K562 (cell line): ENCODE measurements around the gene SUSD3. TPM values are rescaled to one million over a fixed set of nuclear protein-coding genes. Genes with fewer than 3 reads are reported as not detected.

Experiments
- ATAC-seq: fragments of 200-7000 bp; cut with Tn5 transposase; 3 replicates; pipeline ENCODE4 v1.9.1; 2020; ENCODE audit warnings: moderate library complexity
- BruUV-seq: library from RNA; stranded (reverse); fragments of 400-500 nt; replicated peaks from 2 replicates; lab custom pipeline; 2021; lab: Mats Ljungman, UMichigan
- CTCF ChIA-PET: fragments of 300-600 bp; formaldehyde crosslinking; extraction: SDS; loops from one replicate; lab custom pipeline; 2021; ENCODE audit warnings: low intra/inter-chr PET ratio; lab: Yijun Ruan, JAX
- POLR2A ChIA-PET: fragments of 300-600, 350-650 bp; sonication (Branson Sonifier 250); formaldehyde crosslinking; extraction: SDS; loops from one replicate; lab custom pipeline; 2021; ENCODE audit warnings: antibody characterized with exemption, inconsistent platforms; lab: Yijun Ruan, JAX
- DNase-seq, 4 experiments: peaks; one replicate each; pipeline versions ENCODE4 v3.0.0 to v3.0.0-alpha.2; 2011 to 2018; ENCODE audit warnings: low spot score in 3 of 4, mixed read lengths in 3 of 4; ENCODE audit errors: extremely low read depth in 1 of 4
- FAIRE-seq: peaks from 2 replicates; lab custom pipeline; 2011; peaks lifted over from hg19 to GRCh38; lab: Jason Lieb, UNC
- H2AFZ ChIP-seq: 2 replicates; pipeline ENCODE4 v1.6.0; 2011; ENCODE audit warnings: low read depth, low read length, control low read depth, inconsistent platforms
- H3K27ac ChIP-seq: fragments of 200-600 bp; 3 replicates; pipeline ENCODE4 v1.8.0; 2011; ENCODE audit warnings: low read depth, mild to moderate bottlenecking, control low read depth, inconsistent platforms, low read length, moderate library complexity, mixed read lengths; ENCODE audit errors: extremely low read depth
- H3K27me3 ChIP-seq, 2 experiments: fragments of 300-600 bp in 1 of 2; 2 replicates in 1 of 2; 3 replicates in 1 of 2; pipeline versions ENCODE4 v1.6.0 to v1.8.0; 2011; ENCODE audit warnings: inconsistent platforms in 2 of 2, low read length in 2 of 2, mild to moderate bottlenecking in 1 of 2, mixed read lengths in 1 of 2, moderate library complexity in 1 of 2; ENCODE audit not compliant: control insufficient read depth in 2 of 2, insufficient read depth in 2 of 2
- H3K36me3 ChIP-seq: fragments of 300-600 bp; 3 replicates; pipeline ENCODE4 v1.8.0; 2011; ENCODE audit warnings: mild to moderate bottlenecking, low read length, inconsistent platforms; ENCODE audit not compliant: control insufficient read depth, insufficient read depth
- H3K4me1 ChIP-seq, 2 experiments: fragments of 200-600 bp in 1 of 2; replicated peaks in 1 of 2; 2 replicates in 1 of 2; 3 replicates in 1 of 2; pipeline versions ENCODE4 v1.5.1 to v1.8.0; 2011; ENCODE audit warnings: inconsistent platforms in 2 of 2, low read length in 2 of 2, mild to moderate bottlenecking in 1 of 2, mixed read lengths in 1 of 2, moderate library complexity in 1 of 2; ENCODE audit not compliant: control insufficient read depth in 2 of 2, insufficient read depth in 2 of 2
- H3K4me2 ChIP-seq: 2 replicates; pipeline ENCODE4 v1.6.1; 2011; ENCODE audit warnings: low read length, control low read depth, inconsistent platforms, mixed read lengths; ENCODE audit not compliant: insufficient read depth
- H3K4me3 ChIP-seq: fragments of 200-600 bp; sonication (generic), shearing (Covaris generic); 2 replicates; pipeline ENCODE4 v1.5.1; 2016; ENCODE audit warnings: control low read depth, inconsistent platforms
- H3K79me2 ChIP-seq: fragments of 200-600 bp; 3 replicates; pipeline ENCODE4 v1.8.0; 2011; ENCODE audit warnings: low read length, inconsistent platforms; ENCODE audit not compliant: control insufficient read depth, insufficient read depth
- H3K9ac ChIP-seq, 2 experiments: 2 replicates each; pipeline versions ENCODE4 v1.6.0 to v1.6.1; 2011; ENCODE audit warnings: low read depth in 2 of 2, low read length in 2 of 2, control low read depth in 1 of 2, inconsistent platforms in 1 of 2, mild to moderate bottlenecking in 1 of 2, mixed read lengths in 1 of 2; ENCODE audit not compliant: insufficient read depth in 1 of 2
- H3K9me1 ChIP-seq: one replicate; pipeline ENCODE4 v1.6.0; 2011; ENCODE audit warnings: inconsistent platforms, mild to moderate bottlenecking, low read length, moderate library complexity; ENCODE audit not compliant: control insufficient read depth, insufficient read depth
- H3K9me3 ChIP-seq: replicated peaks from 2 replicates; pipeline ENCODE4 v1.5.1; 2011; ENCODE audit warnings: low read depth, low read length, inconsistent platforms; ENCODE audit not compliant: control insufficient read depth, insufficient read depth
- H4K20me1 ChIP-seq: replicated peaks from 2 replicates; pipeline ENCODE4 v1.6.1; 2011; ENCODE audit warnings: low read length, inconsistent platforms, mixed read lengths; ENCODE audit not compliant: control insufficient read depth, insufficient read depth
- HOXB6 ChIP-seq: fragments of 250-450 bp; sonication (Bioruptor Pico); IDR thresholded peaks from 2 replicates; pipeline ENCODE4 v1.5.1; 2022; ENCODE audit warnings: mild to moderate bottlenecking, borderline replicate concordance
- MEIS2 ChIP-seq: fragments of 450-650 bp; IDR thresholded peaks from 2 replicates; pipeline ENCODE4 v1.6.1; 2014; ENCODE audit warnings: mild to moderate bottlenecking; ENCODE audit not compliant: partially characterized antibody
- MXI1 ChIP-seq: IDR thresholded peaks from 2 replicates; pipeline ENCODE4 v1.6.1; 2011; ENCODE audit warnings: low read depth, mild to moderate bottlenecking, improper control_type of control experiment, low read length
- NR2C1 ChIP-seq, 2 experiments: fragments of 450-650 bp; IDR thresholded peaks; 2 replicates each; pipeline ENCODE4 v1.6.1; 2017; ENCODE audit warnings: mild to moderate bottlenecking in 2 of 2, antibody characterized with exemption in 1 of 2, inconsistent platforms in 1 of 2, missing compliant biosample characterization in 1 of 2, missing genetic modification characterization in 1 of 2
- POLR2G ChIP-seq: fragments of 200-400 bp; formaldehyde crosslinking; IDR thresholded peaks from 2 replicates; pipeline ENCODE4 v1.6.1; 2017; ENCODE audit warnings: low read depth, mild to moderate bottlenecking, antibody characterized with exemption, low read length, moderate library complexity
- WHSC1 ChIP-seq: IDR thresholded peaks from one replicate; pipeline ENCODE4 v1.6.1; 2012; ENCODE audit warnings: low read length, control low read depth, inconsistent platforms
- ZNF311 ChIP-seq: fragments of 250-450 bp; sonication (Bioruptor Pico); IDR thresholded peaks from 2 replicates; pipeline ENCODE4 v1.4.0; 2020; ENCODE audit warnings: mild to moderate bottlenecking, moderate library complexity
- WGBS: fragments of 100-300 bp; shearing (Covaris generic); methylation state at CpG from one replicate; pipeline ENCODE4 v1.1.6; 2016; ENCODE audit warnings: low coverage, mixed read lengths; ENCODE audit not compliant: insufficient coverage; ENCODE audit errors: missing lambda C conversion rate; 5-methylcytosine and 5-hydroxymethylcytosine counted together
- in situ Hi-C: fragments of 300-500 bp; cut with MboI; formaldehyde crosslinking; loops from 4 replicates; pipeline ENCODE4 v1.15.0; 2018; ENCODE audit warnings: inconsistent platforms, mixed read lengths
- intact Hi-C: fragments of 100-400 bp; cut with micrococcal nuclease; formaldehyde crosslinking; loops from 2 replicates; pipeline ENCODE4 v1.14.2; 2022
- polyA plus RNA-seq, 8 experiments: library from polyadenylated mRNA; depleted of rRNA in 4 of 8; stranded (reverse) in 5 of 8; unstranded in 3 of 8; fragments of >200 nt; fragmentation: Nextera tagmentation in 2 of 8; fragmentation: Illumina TruSeq in 1 of 8; extraction: Ambion mirVana in 2 of 8; extraction: Trizol in 1 of 8; gene quantifications; 2 replicates each; pipeline versions ENCODE4 v1.2.1 to v1.2.3, GENCODE V29; 2011 to 2014; ENCODE audit warnings: inconsistent platforms in 1 of 8, missing spikeins in 1 of 8
- total RNA-seq, 7 experiments: library from RNA; depleted of rRNA in 6 of 7; stranded (reverse); fragments of >200 nt in 6 of 7; fragmentation: Illumina TruSeq in 2 of 7; extraction: Trizol in 2 of 7; gene quantifications; 2 replicates each; pipeline versions ENCODE4 v1.2.1 to v1.2.3, GENCODE V29; 2011 to 2021; ENCODE audit warnings: low replicate concordance in 1 of 7
- TF ChIP-seq, protein P1 (sequence below): conservative IDR thresholded peaks from 2 replicates; pipeline ENCODE4 v1.6.1; 2011; ENCODE audit warnings: low read depth, mild to moderate bottlenecking, low read length; ENCODE audit not compliant: control insufficient read depth

Gene SUSD3
- total and polyA plus RNA-seq, 9 of the 15 experiments (the other 6 are each of a cell fraction or from before 2014, with no cell fraction given): 1.3 to 21.7 (median 11.4) TPM

DNA sequence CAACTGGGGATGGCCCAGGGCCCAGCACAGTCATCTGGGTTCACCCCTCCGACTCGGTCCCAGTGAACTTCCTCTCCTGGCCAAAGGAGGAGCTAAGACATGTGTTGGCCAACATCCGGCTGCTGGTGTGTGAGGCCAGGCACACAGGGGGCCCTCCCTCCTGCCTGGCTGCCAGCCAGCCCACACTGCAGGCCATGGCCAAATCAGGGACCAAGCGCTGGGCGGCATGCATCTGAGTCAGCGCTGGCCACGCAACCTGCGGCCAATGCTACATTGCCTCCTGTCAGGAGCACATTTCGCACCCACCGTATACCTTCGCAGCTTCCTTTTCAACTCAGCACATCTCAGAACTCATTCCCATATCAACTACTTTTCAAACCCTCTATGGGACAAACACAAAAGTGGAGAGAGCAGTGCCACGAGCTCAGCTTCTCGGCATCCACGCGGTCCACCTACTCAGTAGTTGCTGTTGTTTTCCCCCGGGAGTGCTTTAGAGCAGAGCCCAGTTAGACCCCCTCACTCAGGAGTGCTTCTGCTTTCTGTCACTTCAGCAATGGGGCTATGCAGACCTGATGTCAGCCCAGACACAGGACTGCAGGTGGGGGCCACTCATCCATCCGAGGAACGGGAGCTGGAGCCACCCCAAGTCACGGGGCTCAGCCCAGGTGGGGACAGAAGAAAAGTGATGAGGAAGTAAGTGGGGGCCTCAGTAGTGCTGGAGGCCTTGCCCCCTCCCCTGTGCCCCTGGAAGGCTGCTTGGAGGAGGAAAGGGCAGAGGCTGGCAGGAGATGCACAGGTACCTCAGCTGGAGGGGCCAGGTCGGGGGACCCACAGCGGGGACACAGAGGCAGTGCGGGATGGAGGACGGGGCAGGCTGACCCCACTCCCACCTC lies 61.7 kb downstream of the SUSD3 start (continued):
- no peak for TF ChIP-seq MXI1
- TF ChIP-seq WHSC1: no peak

DNA sequence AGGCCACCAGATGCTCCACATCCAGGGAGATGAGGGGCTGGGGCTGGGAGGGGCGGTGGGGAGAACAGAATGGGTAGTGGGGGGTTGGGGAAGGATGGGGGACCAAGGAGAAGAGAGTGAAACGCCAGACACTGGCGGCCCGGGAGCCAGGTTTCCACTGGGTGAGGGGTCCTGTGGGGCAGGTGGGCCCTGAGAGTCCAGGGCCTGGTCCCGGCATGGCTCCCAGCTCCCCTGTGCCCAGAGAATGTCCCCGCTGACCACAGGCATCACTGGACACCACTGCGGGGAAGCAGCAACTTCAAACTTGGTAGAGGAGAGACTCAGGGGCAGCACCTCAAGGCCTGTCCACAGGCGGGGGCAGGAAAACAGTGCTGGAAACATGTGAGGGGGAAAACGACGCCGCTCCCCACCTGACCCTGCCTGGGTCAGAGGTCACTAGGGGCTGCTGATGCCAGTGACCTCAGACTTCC lies 62.4 kb downstream of the SUSD3 start:
- Histone ChIP-seq H4K20me1 (no peaks in the 10 kb centered on the region), H3K4me3 (no peak overlapping the region), H3K27me3 (no peaks in the 10 kb centered on the region), H3K9ac (no peak overlapping the region), H2AFZ (no peak overlapping the region), H3K27ac (no peak overlapping the region), H3K36me3 (no peaks in the 10 kb centered on the region), H3K4me1 (peaks cover 24 to 41% of the 10 kb centered on the region in 2 experiments), H3K4me2 (no peak overlapping the region), H3K9me1 (no peaks in the 10 kb centered on the region), H3K79me2 (no peaks in the 10 kb centered on the region), H3K9me3 (no peaks in the 10 kb centered on the region)
- BruUV-seq: no TSS peak
- CTCF ChIA-PET: no interaction called here
- DNase-seq (no peak), FAIRE-seq (no peak), ATAC-seq (no peak)
- in situ Hi-C loops (no loop called here), intact Hi-C loops (no loop called here)
- POLR2A ChIA-PET: interaction anchor here (0.9 to 2.0 kb wide), 5 partner anchors 9 to 17 kb away, joined by 3 to 16 read pairs (median 4); partner anchors contain the start of gene NINJ1
- 89% methylated on average over 3 of the region's 11 CpGs for WGBS
- TF ChIP-seq POLR2G: peak; percentile 8; the same call in 1 of the 2 replicates
- TF ChIP-seq, protein P1, sequence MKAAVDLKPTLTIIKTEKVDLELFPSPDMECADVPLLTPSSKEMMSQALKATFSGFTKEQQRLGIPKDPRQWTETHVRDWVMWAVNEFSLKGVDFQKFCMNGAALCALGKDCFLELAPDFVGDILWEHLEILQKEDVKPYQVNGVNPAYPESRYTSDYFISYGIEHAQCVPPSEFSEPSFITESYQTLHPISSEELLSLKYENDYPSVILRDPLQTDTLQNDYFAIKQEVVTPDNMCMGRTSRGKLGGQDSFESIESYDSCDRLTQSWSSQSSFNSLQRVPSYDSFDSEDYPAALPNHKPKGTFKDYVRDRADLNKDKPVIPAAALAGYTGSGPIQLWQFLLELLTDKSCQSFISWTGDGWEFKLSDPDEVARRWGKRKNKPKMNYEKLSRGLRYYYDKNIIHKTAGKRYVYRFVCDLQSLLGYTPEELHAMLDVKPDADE: no peak
- no peak for TF ChIP-seq ZNF311
- no peak for TF ChIP-seq HOXB6 (CRISPR knock-in tag)
- TF ChIP-seq MEIS2: no peak
- no peak for TF ChIP-seq NR2C1 (IDR thresholded peaks at IDR 0.05)
- TF ChIP-seq NR2C1 (tag; IDR thresholded peaks at IDR 0.05): peak; percentile 42; the same call in 1 of the 2 replicates
